A549 (cell line): ENCODE data around the gene VSIR. TPM values are rescaled to one million over a fixed set of nuclear protein-coding genes. Genes with fewer than 3 reads are reported as not detected.

ENCODE experiments used
- ATAC-seq, 2 experiments: fragments of 200-7000 bp in 1 of 2; fragments of >200 bp in 1 of 2; cut with Nextera tagmentation in 1 of 2; cut with Tn5 transposase in 1 of 2; 3 replicates each; pipeline versions ENCODE4 v1.8.0 to v1.9.1; 2018 to 2020; ENCODE audit warnings: mild to moderate bottlenecking in 1 of 2, moderate library complexity in 1 of 2
- CTCF ChIA-PET: fragments of 300-600 bp; sonication (Branson Sonifier 250); formaldehyde crosslinking; extraction: SDS; loops from one replicate; lab custom pipeline; 2021; ENCODE audit warnings: antibody characterized with exemption, inconsistent platforms; lab: Yijun Ruan, JAX
- POLR2A ChIA-PET: fragments of 350-600 bp; formaldehyde crosslinking; extraction: SDS; loops from one replicate; lab custom pipeline; 2021; ENCODE audit warnings: antibody characterized with exemption, inconsistent platforms; lab: Yijun Ruan, JAX
- DNase-seq, 2 experiments: peaks; one replicate each; pipeline versions ENCODE4 v3.0.0 to v3.0.0-alpha.2; 2011 to 2016; ENCODE audit warnings: low read depth in 1 of 2, low spot score in 1 of 2
- FAIRE-seq: peaks from 2 replicates; lab custom pipeline; 2011; peaks lifted over from hg19 to GRCh38; lab: Jason Lieb, UNC
- H3K27ac ChIP-seq, 2 experiments: fragments of >200 bp; sonication (Bioruptor Twin); formaldehyde crosslinking; 3 replicates each; pipeline ENCODE4 v1.5.1; 2016 to 2017
- H3K4me1 ChIP-seq: fragments of >200 bp; sonication (Bioruptor Twin); formaldehyde crosslinking; 3 replicates; pipeline ENCODE4 v1.6.1; 2016
- H3K4me2 ChIP-seq: fragments of >200 bp; sonication (Bioruptor Twin); formaldehyde crosslinking; 3 replicates; pipeline ENCODE4 v1.6.1; 2016
- H3K4me3 ChIP-seq: fragments of >200 bp; sonication (Bioruptor Twin); formaldehyde crosslinking; 3 replicates; pipeline ENCODE4 v1.5.1; 2016
- H3K9me3 ChIP-seq: fragments of >200 bp; sonication (Bioruptor Twin); formaldehyde crosslinking; 3 replicates; pipeline ENCODE4 v1.6.1; 2016
- BHLHE40 ChIP-seq: IDR thresholded peaks from 2 replicates; pipeline ENCODE4 v1.6.1; 2012; ENCODE audit warnings: low read depth, low read length, inconsistent platforms
- CHD4 ChIP-seq: fragments of 200-600 bp; sonication (generic); IDR thresholded peaks from 2 replicates; pipeline ENCODE4 v1.6.1; 2016; ENCODE audit warnings: antibody characterized with exemption, mild to moderate bottlenecking, borderline replicate concordance
- EHMT2 ChIP-seq: fragments of 200-600 bp; sonication (generic); IDR thresholded peaks from 2 replicates; pipeline ENCODE4 v1.6.1; 2016; ENCODE audit warnings: antibody characterized with exemption, low read depth, mild to moderate bottlenecking, moderate library complexity
- ESRRA ChIP-seq: fragments of 150-350 bp; IDR thresholded peaks from 2 replicates; pipeline ENCODE4 v1.6.1; 2014; ENCODE audit warnings: mild to moderate bottlenecking, low read length, borderline replicate concordance
- GATA3 ChIP-seq: IDR thresholded peaks from 2 replicates; pipeline ENCODE4 v1.6.1; 2012; ENCODE audit warnings: borderline replicate concordance
- JUNB ChIP-seq: fragments of >200 bp; sonication (Bioruptor Twin); formaldehyde crosslinking; IDR thresholded peaks from 2 replicates; pipeline ENCODE4 v1.6.1; 2016
- MAFK ChIP-seq: fragments of 450-650 bp; IDR thresholded peaks from 2 replicates; pipeline ENCODE4 v1.6.1; 2014; ENCODE audit not compliant: partially characterized antibody
- MAZ ChIP-seq: fragments of 150-350 bp; IDR thresholded peaks from 2 replicates; pipeline ENCODE4 v1.6.1; 2014; ENCODE audit warnings: antibody characterized with exemption, low read depth, low read length, borderline replicate concordance
- NFE2L2 ChIP-seq: fragments of 150-350 bp; conservative IDR thresholded peaks from 2 replicates; pipeline ENCODE4 v1.6.1; 2014; ENCODE audit warnings: low read length
- NPAS2 ChIP-seq: fragments of 250-450 bp; sonication (Bioruptor Pico); IDR thresholded peaks from 2 replicates; pipeline ENCODE4 v1.8.0; 2022; ENCODE audit warnings: mild to moderate bottlenecking, moderate library complexity, borderline replicate concordance
- PHF8 ChIP-seq: fragments of 200-600 bp; sonication (generic); IDR thresholded peaks from 2 replicates; pipeline ENCODE4 v1.6.1; 2016; ENCODE audit warnings: low read depth, mild to moderate bottlenecking, antibody characterized with exemption, moderate library complexity, borderline replicate concordance
- POLR2A ChIP-seq: IDR thresholded peaks from 2 replicates; pipeline ENCODE4 v1.6.1; 2012; ENCODE audit warnings: mild to moderate bottlenecking, low read length
- POLR2AphosphoS2 ChIP-seq: conservative IDR thresholded peaks from 2 replicates; pipeline ENCODE4 v1.6.1; 2012; ENCODE audit warnings: low read length, improper control_type of control experiment, inconsistent platforms
- RAD21 ChIP-seq, 2 experiments: fragments of >200 bp in 1 of 2; sonication (Bioruptor Twin) in 1 of 2; formaldehyde crosslinking in 1 of 2; IDR thresholded peaks in 1 of 2; conservative IDR thresholded peaks in 1 of 2; 2 replicates in 1 of 2; 3 replicates in 1 of 2; pipeline ENCODE4 v1.6.1; 2012 to 2018; ENCODE audit warnings: inconsistent platforms in 1 of 2
- TFCP2L1 ChIP-seq: fragments of 250-450 bp; sonication (Bioruptor Pico); IDR thresholded peaks from 2 replicates; pipeline ENCODE4 v1.5.0; 2021; ENCODE audit warnings: mild to moderate bottlenecking
- ZC3H11A ChIP-seq: fragments of 450-650 bp; IDR thresholded peaks from 2 replicates; pipeline ENCODE4 v1.6.1; 2014; ENCODE audit warnings: antibody characterized with exemption, mild to moderate bottlenecking
- ZFP36 ChIP-seq: fragments of 450-650 bp; IDR thresholded peaks from 2 replicates; pipeline ENCODE4 v1.6.1; 2014; ENCODE audit warnings: borderline replicate concordance; ENCODE audit not compliant: partially characterized antibody
- WGBS: methylation state at CpG from one replicate; pipeline ENCODE4 v1.1.6; 2017; ENCODE audit errors: missing lambda C conversion rate; 5-methylcytosine and 5-hydroxymethylcytosine counted together
- polyA plus RNA-seq, 4 experiments: library from polyadenylated mRNA; depleted of rRNA in 3 of 4; stranded (reverse); fragments of >200 nt; fragmentation: RNase III in 1 of 4; extraction: RNeasy Plus Mini Kit Qiagen cat#74134 plus additional on column Dnase treatment in 1 of 4; gene quantifications; 2 replicates in 3 of 4; 3 replicates in 1 of 4; pipeline ENCODE4 v1.2.3, GENCODE V29; 2011 to 2017
- TF ChIP-seq, protein P1 (sequence below): fragments of 200-600 bp; sonication (generic); IDR thresholded peaks from 2 replicates; pipeline ENCODE4 v1.6.1; 2016; ENCODE audit warnings: antibody characterized with exemption, mild to moderate bottlenecking, moderate library complexity
- TF ChIP-seq, protein P2 (sequence below): IDR thresholded peaks from 2 replicates; pipeline ENCODE4 v1.6.1; 2012
- TF ChIP-seq, protein P3 (sequence below): fragments of 150-350 bp; IDR thresholded peaks from 2 replicates; pipeline ENCODE4 v1.6.1; 2014; ENCODE audit warnings: low read depth, mild to moderate bottlenecking, low read length
- TF ChIP-seq, protein P4 (sequence below): fragments of 250-450 bp; sonication (Bioruptor Pico); IDR thresholded peaks from 2 replicates; pipeline ENCODE4 v1.5.0; 2020; ENCODE audit warnings: low read depth, mild to moderate bottlenecking, moderate library complexity
- TF ChIP-seq, protein P5 (sequence below): fragments of 250-450 bp; sonication (Bioruptor Pico); IDR thresholded peaks from 2 replicates; pipeline ENCODE4 v1.5.0; 2021; ENCODE audit warnings: mild to moderate bottlenecking, moderate library complexity, borderline replicate concordance
- TF ChIP-seq, protein P6 (sequence below): fragments of 450-650 bp; IDR thresholded peaks from 2 replicates; pipeline ENCODE4 v1.6.1; 2014; ENCODE audit warnings: antibody characterized with exemption

VSIR gene
- polyA plus RNA-seq, 2 of the 4 experiments (the other 2 are of a cell fraction) = 15.5 to 18.5 TPM

DNA sequence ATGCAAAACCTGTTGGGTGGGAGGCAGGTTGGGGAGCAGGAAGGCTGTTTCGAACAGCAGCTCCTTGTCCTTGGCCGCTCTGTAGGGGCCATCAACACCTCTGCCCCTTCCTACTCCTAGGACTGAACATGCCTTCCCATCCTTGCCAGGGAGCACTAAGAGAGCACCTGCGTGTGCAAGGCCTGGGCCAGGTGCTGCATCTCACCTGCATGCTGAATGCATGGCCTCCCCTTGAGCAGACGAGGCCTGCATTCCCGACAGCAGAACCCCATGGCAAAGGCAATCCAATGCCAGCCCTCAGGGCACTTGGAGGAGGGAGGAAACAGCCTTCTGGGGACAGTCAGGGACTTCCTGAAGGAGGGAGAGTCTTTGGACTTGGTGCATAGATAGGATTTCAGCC is 11.0 kb downstream of the VSIR start:
- H3K4me3 ChIP-seq = no peak overlapping the region
- peak overlapping the region; percentile 2 to 98; a peak in 3 of 6 replicates for H3K27ac ChIP-seq
- FAIRE-seq (no peak), ATAC-seq (no peak), DNase-seq (no peak)
- no peak overlapping the region for H3K4me2 ChIP-seq
- H3K9me3 ChIP-seq = no peaks in the 10 kb centered on the region
- ChIA-PET CTCF (interaction anchor here (1.1 to 3.5 kb wide), 3 partner anchors 11 to 447 kb away, joined by 3 to 30 read pairs (median 3); partner anchors contain the start of gene VSIR), POLR2A (no interaction called here)
- TF ChIP-seq, protein P1, sequence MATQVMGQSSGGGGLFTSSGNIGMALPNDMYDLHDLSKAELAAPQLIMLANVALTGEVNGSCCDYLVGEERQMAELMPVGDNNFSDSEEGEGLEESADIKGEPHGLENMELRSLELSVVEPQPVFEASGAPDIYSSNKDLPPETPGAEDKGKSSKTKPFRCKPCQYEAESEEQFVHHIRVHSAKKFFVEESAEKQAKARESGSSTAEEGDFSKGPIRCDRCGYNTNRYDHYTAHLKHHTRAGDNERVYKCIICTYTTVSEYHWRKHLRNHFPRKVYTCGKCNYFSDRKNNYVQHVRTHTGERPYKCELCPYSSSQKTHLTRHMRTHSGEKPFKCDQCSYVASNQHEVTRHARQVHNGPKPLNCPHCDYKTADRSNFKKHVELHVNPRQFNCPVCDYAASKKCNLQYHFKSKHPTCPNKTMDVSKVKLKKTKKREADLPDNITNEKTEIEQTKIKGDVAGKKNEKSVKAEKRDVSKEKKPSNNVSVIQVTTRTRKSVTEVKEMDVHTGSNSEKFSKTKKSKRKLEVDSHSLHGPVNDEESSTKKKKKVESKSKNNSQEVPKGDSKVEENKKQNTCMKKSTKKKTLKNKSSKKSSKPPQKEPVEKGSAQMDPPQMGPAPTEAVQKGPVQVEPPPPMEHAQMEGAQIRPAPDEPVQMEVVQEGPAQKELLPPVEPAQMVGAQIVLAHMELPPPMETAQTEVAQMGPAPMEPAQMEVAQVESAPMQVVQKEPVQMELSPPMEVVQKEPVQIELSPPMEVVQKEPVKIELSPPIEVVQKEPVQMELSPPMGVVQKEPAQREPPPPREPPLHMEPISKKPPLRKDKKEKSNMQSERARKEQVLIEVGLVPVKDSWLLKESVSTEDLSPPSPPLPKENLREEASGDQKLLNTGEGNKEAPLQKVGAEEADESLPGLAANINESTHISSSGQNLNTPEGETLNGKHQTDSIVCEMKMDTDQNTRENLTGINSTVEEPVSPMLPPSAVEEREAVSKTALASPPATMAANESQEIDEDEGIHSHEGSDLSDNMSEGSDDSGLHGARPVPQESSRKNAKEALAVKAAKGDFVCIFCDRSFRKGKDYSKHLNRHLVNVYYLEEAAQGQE = no peak
- no peak for TF ChIP-seq ZC3H11A
- 89% methylated on average over 4 of the region's 5 CpGs for WGBS
- peaks cover 68% of the 10 kb centered on the region for H3K4me1 ChIP-seq

DNA sequence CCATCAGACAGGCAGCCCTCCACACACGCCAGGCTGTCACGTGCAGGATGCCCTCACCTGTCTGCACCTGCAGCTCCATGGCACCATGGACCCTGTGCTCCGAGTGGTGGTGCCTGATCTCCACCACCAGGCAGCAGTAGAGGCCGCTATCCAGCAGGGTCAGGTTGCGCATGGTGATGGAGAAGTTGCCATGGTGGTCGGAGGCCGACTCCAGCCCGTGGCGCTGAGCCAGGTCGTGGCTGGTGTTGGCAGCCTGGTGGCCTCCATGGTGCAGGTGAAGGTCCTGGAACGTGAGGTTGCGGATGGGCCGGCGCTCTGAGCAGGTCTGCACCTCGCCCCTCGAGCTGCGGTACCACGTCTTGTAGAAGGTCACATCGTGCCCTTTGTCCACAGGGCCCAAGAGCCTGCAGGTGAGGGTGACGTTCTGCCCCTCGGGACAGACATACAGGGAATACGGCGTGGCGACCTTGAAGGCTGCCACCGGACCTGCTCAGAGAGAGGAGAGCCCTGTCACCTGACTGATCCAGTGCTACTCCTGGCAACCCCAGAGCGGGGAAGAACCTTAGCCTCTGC is 11.7 kb downstream of the VSIR start:
- Histone ChIP-seq H3K4me3 (no peak overlapping the region), H3K27ac (peak overlapping the region in 1 of 2 experiments; percentile 98; a peak in 3 of 6 replicates), H3K9me3 (no peaks in the 10 kb centered on the region), H3K4me2 (no peak overlapping the region), H3K4me1 (peaks cover 63% of the 10 kb centered on the region)
- ChIA-PET CTCF (interaction anchor here (1.1 to 3.5 kb wide), 2 partner anchors 12 to 447 kb away, joined by 3 to 30 read pairs; partner anchors contain the start of gene VSIR), POLR2A (no interaction called here)
- 96% methylated on average over 19 of the region's 26 CpGs for WGBS
- 0 out of 6 replicates have a peak, but pooled peaks of 1 of the 2 experiments have one; percentile 17 for ATAC-seq
- TF ChIP-seq, protein P2, sequence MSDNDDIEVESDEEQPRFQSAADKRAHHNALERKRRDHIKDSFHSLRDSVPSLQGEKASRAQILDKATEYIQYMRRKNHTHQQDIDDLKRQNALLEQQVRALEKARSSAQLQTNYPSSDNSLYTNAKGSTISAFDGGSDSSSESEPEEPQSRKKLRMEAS = no peak
- no peak for TF ChIP-seq GATA3
- 0 out of 5 replicates have a peak, but pooled peaks of 1 of the 2 experiments have one; percentile 14 for TF ChIP-seq RAD21 (conservative IDR thresholded peaks at IDR 0.05 in 1 of 2, IDR thresholded peaks at IDR 0.05 in 1 of 2)
- no peak for TF ChIP-seq ZC3H11A
- no peak for TF ChIP-seq TFCP2L1 (CRISPR knock-in tag)
- no peak for TF ChIP-seq ESRRA
- TF ChIP-seq, protein P3, sequence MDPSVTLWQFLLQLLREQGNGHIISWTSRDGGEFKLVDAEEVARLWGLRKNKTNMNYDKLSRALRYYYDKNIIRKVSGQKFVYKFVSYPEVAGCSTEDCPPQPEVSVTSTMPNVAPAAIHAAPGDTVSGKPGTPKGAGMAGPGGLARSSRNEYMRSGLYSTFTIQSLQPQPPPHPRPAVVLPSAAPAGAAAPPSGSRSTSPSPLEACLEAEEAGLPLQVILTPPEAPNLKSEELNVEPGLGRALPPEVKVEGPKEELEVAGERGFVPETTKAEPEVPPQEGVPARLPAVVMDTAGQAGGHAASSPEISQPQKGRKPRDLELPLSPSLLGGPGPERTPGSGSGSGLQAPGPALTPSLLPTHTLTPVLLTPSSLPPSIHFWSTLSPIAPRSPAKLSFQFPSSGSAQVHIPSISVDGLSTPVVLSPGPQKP = no peak
- FAIRE-seq = no peak
- no peak for DNase-seq

DNA sequence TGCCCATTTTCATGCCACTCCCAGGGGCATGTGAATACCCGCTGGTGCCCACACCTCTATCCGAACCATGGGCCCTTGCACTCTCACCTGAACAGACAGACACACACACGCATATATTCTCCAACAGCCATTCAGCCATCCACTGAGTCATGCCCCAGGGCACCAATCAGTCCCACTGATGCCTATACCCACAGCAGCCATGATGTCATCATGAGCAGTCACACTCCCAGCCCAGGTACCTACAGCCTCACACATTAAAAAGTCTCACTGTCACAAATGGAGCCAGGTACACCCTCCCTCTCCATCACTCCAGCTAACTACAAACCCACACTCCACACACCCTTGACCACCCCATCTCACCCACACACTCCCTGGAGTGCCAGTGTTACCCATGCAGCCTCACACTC is 12.2 kb downstream of the VSIR start:
- Histone ChIP-seq H3K27ac (peak overlapping the region in 1 of 2 experiments; percentile 98; a peak in 2 of 6 replicates), H3K4me3 (no peak overlapping the region), H3K9me3 (no peaks in the 10 kb centered on the region)
- ATAC-seq (no peak), FAIRE-seq (no peak)
- CTCF ChIA-PET = interaction anchor here (3.5 kb wide), 1 partner anchor 12 kb away, joined by 30 read pairs; the partner anchor contains the start of gene VSIR
- TF ChIP-seq POLR2A (no peak), PHF8 (no peak), TFCP2L1 (CRISPR knock-in tag) (no peak), NFE2L2 (no peak), JUNB (no peak), MAFK (no peak), MAZ (no peak), CHD4 (no peak), ZFP36 (no peak), NPAS2 (no peak), BHLHE40 (no peak), EHMT2 (no peak), POLR2AphosphoS2 (no peak)
- TF ChIP-seq, protein P4, sequence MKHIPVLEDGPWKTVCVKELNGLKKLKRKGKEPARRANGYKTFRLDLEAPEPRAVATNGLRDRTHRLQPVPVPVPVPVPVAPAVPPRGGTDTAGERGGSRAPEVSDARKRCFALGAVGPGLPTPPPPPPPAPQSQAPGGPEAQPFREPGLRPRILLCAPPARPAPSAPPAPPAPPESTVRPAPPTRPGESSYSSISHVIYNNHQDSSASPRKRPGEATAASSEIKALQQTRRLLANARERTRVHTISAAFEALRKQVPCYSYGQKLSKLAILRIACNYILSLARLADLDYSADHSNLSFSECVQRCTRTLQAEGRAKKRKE (CRISPR knock-in tag) = no peak
- TF ChIP-seq, protein P5, sequence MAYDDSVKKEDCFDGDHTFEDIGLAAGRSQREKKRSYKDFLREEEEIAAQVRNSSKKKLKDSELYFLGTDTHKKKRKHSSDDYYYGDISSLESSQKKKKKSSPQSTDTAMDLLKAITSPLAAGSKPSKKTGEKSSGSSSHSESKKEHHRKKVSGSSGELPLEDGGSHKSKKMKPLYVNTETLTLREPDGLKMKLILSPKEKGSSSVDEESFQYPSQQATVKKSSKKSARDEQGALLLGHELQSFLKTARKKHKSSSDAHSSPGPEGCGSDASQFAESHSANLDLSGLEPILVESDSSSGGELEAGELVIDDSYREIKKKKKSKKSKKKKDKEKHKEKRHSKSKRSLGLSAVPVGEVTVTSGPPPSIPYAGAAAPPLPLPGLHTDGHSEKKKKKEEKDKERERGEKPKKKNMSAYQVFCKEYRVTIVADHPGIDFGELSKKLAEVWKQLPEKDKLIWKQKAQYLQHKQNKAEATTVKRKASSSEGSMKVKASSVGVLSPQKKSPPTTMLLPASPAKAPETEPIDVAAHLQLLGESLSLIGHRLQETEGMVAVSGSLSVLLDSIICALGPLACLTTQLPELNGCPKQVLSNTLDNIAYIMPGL = no peak
- TF ChIP-seq, protein P6, sequence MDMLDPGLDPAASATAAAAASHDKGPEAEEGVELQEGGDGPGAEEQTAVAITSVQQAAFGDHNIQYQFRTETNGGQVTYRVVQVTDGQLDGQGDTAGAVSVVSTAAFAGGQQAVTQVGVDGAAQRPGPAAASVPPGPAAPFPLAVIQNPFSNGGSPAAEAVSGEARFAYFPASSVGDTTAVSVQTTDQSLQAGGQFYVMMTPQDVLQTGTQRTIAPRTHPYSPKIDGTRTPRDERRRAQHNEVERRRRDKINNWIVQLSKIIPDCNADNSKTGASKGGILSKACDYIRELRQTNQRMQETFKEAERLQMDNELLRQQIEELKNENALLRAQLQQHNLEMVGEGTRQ = no peak
- TF ChIP-seq, all 56 proteins: peak for 0
- H3K4me2 ChIP-seq = no peak overlapping the region
- POLR2A ChIA-PET = no interaction called here
- peaks cover 58% of the 10 kb centered on the region for H3K4me1 ChIP-seq
- WGBS = 97% methylated on average over 3 of the region's 3 CpGs
- no peak for DNase-seq
